Neural progenitor cell (in vitro differentiated cells): ENCODE data around the gene DGCR6L. TPM values are rescaled to one million over a fixed set of nuclear protein-coding genes. Genes with fewer than 3 reads are reported as not detected.
A peak's percentile ranks its signal among the peaks of the same experiment; 100 is the strongest.
"Not testable (repeated sequence)": the region's sequence is repeated elsewhere in the genome, so short reads cannot be mapped to it uniquely, and the experiment has no call there.

Experiments
- DNase-seq: peaks from one replicate; pipeline ENCODE4 v3.0.0-alpha.2; 2016; ENCODE audit warnings: low spot score
- H2AFZ ChIP-seq: fragments of 200-600 bp; sonication (generic); replicated peaks from 2 replicates; pipeline ENCODE4 v1.6.1; 2016; ENCODE audit warnings: antibody characterized with exemption
- H3F3A ChIP-seq: fragments of 200-600 bp; sonication (generic); 2 replicates; pipeline ENCODE4 v1.6.1; 2016; ENCODE audit warnings: antibody characterized with exemption, low read depth
- H3K27ac ChIP-seq: fragments of 200-600 bp; sonication (generic); 2 replicates; pipeline ENCODE4 v1.5.1; 2016; ENCODE audit warnings: mild to moderate bottlenecking
- H3K27me3 ChIP-seq: fragments of 200-600 bp; sonication (generic); 2 replicates; pipeline ENCODE4 v1.6.1; 2016; ENCODE audit warnings: mild to moderate bottlenecking, moderate library complexity
- H3K36me3 ChIP-seq: fragments of 200-600 bp; sonication (generic); 2 replicates; pipeline ENCODE4 v1.5.1; 2016
- H3K4me1 ChIP-seq: fragments of 200-600 bp; sonication (generic); 2 replicates; pipeline ENCODE4 v1.6.1; 2016; ENCODE audit warnings: mixed run types
- H3K4me2 ChIP-seq: fragments of 200-600 bp; sonication (generic); 2 replicates; pipeline ENCODE4 v1.6.1; 2016
- H3K4me3 ChIP-seq: fragments of 200-600 bp; sonication (generic); 2 replicates; pipeline ENCODE4 v1.5.1; 2016
- H3K79me2 ChIP-seq: fragments of 200-600 bp; sonication (generic); 2 replicates; pipeline ENCODE4 v1.6.1; 2016; ENCODE audit warnings: low read depth
- H3K9ac ChIP-seq: fragments of 200-600 bp; sonication (generic); 2 replicates; pipeline ENCODE4 v1.6.1; 2016
- H3K9me3 ChIP-seq: fragments of 200-600 bp; sonication (generic); 2 replicates; pipeline ENCODE4 v1.5.1; 2016; ENCODE audit warnings: low read depth
- H4K20me1 ChIP-seq: fragments of 200-600 bp; sonication (generic); 2 replicates; pipeline ENCODE4 v1.6.1; 2016; ENCODE audit warnings: low read depth
- H3K27ac Mint-ChIP-seq: 3 replicates; pipeline ENCODE4 v1.8.0; 2021; ENCODE audit warnings: mixed read lengths
- H3K27me3 Mint-ChIP-seq: 2 replicates; pipeline ENCODE4 v1.8.0; 2022; ENCODE audit warnings: low read depth, mild to moderate bottlenecking, inconsistent platforms, moderate library complexity, mixed read lengths; ENCODE audit not compliant: insufficient read depth
- H3K36me3 Mint-ChIP-seq: 3 replicates; pipeline ENCODE4 v1.8.0; 2021; ENCODE audit warnings: mixed read lengths
- H3K4me1 Mint-ChIP-seq: 3 replicates; pipeline ENCODE4 v1.8.0; 2021; ENCODE audit warnings: mixed read lengths
- H3K4me3 Mint-ChIP-seq: 3 replicates; pipeline ENCODE4 v1.8.0; 2021; ENCODE audit warnings: mild to moderate bottlenecking, moderate library complexity, mixed read lengths
- H3K9me3 Mint-ChIP-seq: 3 replicates; pipeline ENCODE4 v1.8.0; 2020; ENCODE audit warnings: mixed read lengths
- EZH2 ChIP-seq: fragments of 200-600 bp; sonication (generic); IDR thresholded peaks from 2 replicates; pipeline ENCODE4 v1.6.1; 2017; ENCODE audit warnings: antibody characterized with exemption, mild to moderate bottlenecking, moderate library complexity
- EZH2phosphoT487 ChIP-seq: fragments of 200-600 bp; sonication (generic); IDR thresholded peaks from 2 replicates; pipeline ENCODE4 v1.6.1; 2017; ENCODE audit warnings: antibody characterized with exemption
- total RNA-seq: library from RNA; depleted of rRNA; stranded (reverse); fragments of >200 nt; gene quantifications from 2 replicates; pipeline ENCODE4 v1.2.3, GENCODE V29; 2015; ENCODE audit warnings: low replicate concordance
- TF ChIP-seq, protein P1 (sequence below): fragments of 200-600 bp; sonication (generic); IDR thresholded peaks from 2 replicates; pipeline ENCODE4 v1.5.1; 2017; ENCODE audit warnings: antibody characterized with exemption, mild to moderate bottlenecking

The DGCR6L gene
- total RNA-seq, 1 donor from 2014 or later, result 22.3 TPM

DNA sequence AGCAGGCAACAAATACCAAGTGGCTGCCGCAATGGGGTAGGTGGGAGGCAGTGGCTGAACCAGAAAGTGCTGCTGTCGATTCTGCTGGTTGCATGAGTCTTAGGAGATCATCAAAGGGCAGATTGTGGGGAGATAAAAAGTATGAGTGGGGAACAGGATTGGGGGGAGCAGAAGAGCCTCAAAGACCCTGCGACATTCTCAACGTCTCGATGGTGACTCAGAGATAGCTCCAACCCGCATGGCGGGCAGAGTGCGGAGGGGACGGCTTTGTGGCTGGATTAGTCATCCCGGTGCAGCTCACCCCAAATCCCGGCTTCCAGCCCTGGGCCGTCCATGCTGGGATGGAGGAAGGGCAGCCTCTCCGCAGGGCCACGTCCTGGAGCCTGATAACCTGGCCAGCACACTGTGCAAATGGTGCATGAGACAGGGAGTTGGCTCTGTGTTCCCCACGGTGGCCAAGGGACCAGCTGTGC lies 40.2 kb downstream of the DGCR6L start:
- Histone ChIP-seq H3F3A (no peaks in the 10 kb centered on the region), H3K4me3 (no peak overlapping the region), H3K4me2 (no peak overlapping the region), H3K36me3 (no peaks in the 10 kb centered on the region), H3K79me2 (no peaks in the 10 kb centered on the region), H3K27ac (no peak overlapping the region), H3K4me1 (peaks cover 9% of the 10 kb centered on the region), H4K20me1 (no peaks in the 10 kb centered on the region), H2AFZ (no peak overlapping the region), H3K27me3 (no peaks in the 10 kb centered on the region), H3K9ac (no peak overlapping the region), H3K9me3 (no peaks in the 10 kb centered on the region)
- peaks cover 22% of the 10 kb centered on the region for H3K4me1 Mint-ChIP-seq
- H3K9me3 Mint-ChIP-seq, result no peaks in the 10 kb centered on the region
- H3K36me3 Mint-ChIP-seq, result no peaks in the 10 kb centered on the region
- TF ChIP-seq, protein P1, sequence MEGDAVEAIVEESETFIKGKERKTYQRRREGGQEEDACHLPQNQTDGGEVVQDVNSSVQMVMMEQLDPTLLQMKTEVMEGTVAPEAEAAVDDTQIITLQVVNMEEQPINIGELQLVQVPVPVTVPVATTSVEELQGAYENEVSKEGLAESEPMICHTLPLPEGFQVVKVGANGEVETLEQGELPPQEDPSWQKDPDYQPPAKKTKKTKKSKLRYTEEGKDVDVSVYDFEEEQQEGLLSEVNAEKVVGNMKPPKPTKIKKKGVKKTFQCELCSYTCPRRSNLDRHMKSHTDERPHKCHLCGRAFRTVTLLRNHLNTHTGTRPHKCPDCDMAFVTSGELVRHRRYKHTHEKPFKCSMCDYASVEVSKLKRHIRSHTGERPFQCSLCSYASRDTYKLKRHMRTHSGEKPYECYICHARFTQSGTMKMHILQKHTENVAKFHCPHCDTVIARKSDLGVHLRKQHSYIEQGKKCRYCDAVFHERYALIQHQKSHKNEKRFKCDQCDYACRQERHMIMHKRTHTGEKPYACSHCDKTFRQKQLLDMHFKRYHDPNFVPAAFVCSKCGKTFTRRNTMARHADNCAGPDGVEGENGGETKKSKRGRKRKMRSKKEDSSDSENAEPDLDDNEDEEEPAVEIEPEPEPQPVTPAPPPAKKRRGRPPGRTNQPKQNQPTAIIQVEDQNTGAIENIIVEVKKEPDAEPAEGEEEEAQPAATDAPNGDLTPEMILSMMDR, result no peak
- TF ChIP-seq EZH2phosphoT487 (no peak), EZH2 (no peak)
- peak overlapping the region; percentile 38 for H3K27ac Mint-ChIP-seq
- H3K4me3 Mint-ChIP-seq, result no peak overlapping the region
- no peaks in the 10 kb centered on the region for H3K27me3 Mint-ChIP-seq
- no peak for DNase-seq

- H3K27ac Mint-ChIP-seq, H4K20me1 ChIP-seq, H2AFZ ChIP-seq, H3K9ac ChIP-seq, H3F3A ChIP-seq, H3K4me3 Mint-ChIP-seq, H3K27ac ChIP-seq, H3K4me1 ChIP-seq, H3K36me3 ChIP-seq, H3K79me2 ChIP-seq, H3K9me3 Mint-ChIP-seq, H3K4me2 ChIP-seq, DNase-seq, H3K9me3 ChIP-seq, H3K36me3 Mint-ChIP-seq, H3K27me3 Mint-ChIP-seq, H3K27me3 ChIP-seq, H3K4me3 ChIP-seq: not testable (repeated sequence)
- H3K4me1 Mint-ChIP-seq, result peaks cover 24% of the 10 kb centered on the region
Observed at GRCh38 chr22:20278726-20279490, 41.0 kb downstream of the DGCR6L start.

GRCh38 chr22:20277936-20278635 lies 41.8 kb downstream of the DGCR6L start:
- not testable (repeated sequence) for H3K4me3 Mint-ChIP-seq, H3K9me3 ChIP-seq, DNase-seq, H3K79me2 ChIP-seq, H3K27ac Mint-ChIP-seq, H3K4me3 ChIP-seq, H3K27me3 ChIP-seq, H3K9me3 Mint-ChIP-seq, H4K20me1 ChIP-seq, H3K36me3 ChIP-seq, H2AFZ ChIP-seq, H3K27ac ChIP-seq, H3K9ac ChIP-seq, H3K27me3 Mint-ChIP-seq, H3F3A ChIP-seq, H3K4me2 ChIP-seq, H3K36me3 Mint-ChIP-seq, H3K4me1 ChIP-seq
- peaks cover 23% of the 10 kb centered on the region for H3K4me1 Mint-ChIP-seq

DNA sequence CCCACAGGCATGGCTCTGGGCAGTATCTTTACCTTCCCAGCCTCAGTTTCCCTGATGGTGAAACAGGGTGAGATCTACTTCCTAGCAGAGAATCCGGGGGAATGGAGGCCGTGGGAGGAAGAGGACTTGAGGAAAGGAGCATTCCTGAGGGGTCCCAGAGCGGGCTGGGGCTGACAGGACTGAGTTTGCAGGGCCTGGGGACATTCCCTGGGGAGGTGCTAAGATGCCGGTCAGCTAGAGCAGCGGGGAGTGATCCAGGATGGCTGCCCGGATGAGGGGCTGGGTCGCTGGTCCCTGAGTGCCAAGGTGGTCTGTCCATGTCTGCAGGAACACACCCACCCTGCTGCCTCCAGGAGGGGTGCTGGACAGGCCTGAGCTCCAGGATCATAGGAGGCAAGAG lies 43.4 kb downstream of the DGCR6L start:
- no peaks in the 10 kb centered on the region for H3K9me3 Mint-ChIP-seq
- H3K36me3 ChIP-seq, result no peaks in the 10 kb centered on the region
- peaks cover under 1% of the 10 kb centered on the region for H3K27me3 Mint-ChIP-seq
- no peak for DNase-seq
- H3F3A ChIP-seq, result no peaks in the 10 kb centered on the region
- H4K20me1 ChIP-seq, result no peaks in the 10 kb centered on the region
- TF ChIP-seq, protein P1, result no peak
- no peak for TF ChIP-seq EZH2
- TF ChIP-seq EZH2phosphoT487, result no peak
- H3K79me2 ChIP-seq, result no peaks in the 10 kb centered on the region
- H3K4me1 ChIP-seq, result peaks cover under 1% of the 10 kb centered on the region
- no peaks in the 10 kb centered on the region for H3K9me3 ChIP-seq
- H3K36me3 Mint-ChIP-seq, result no peaks in the 10 kb centered on the region
- H3K27ac Mint-ChIP-seq, result peak overlapping the region; percentile 9
- no peak overlapping the region for H3K4me2 ChIP-seq
- H3K4me1 Mint-ChIP-seq, result peaks cover 22% of the 10 kb centered on the region
- H3K4me3 Mint-ChIP-seq, result peak overlapping the region; percentile 27
- H3K27ac ChIP-seq, result no peak overlapping the region
- no peak overlapping the region for H3K9ac ChIP-seq
- no peak overlapping the region for H3K4me3 ChIP-seq
- H3K27me3 ChIP-seq, result peaks cover 3% of the 10 kb centered on the region
- H2AFZ ChIP-seq, result no peak overlapping the region
